ENCODE measurements around the gene BCL2L13. TPM values are rescaled to one million over a fixed set of nuclear protein-coding genes. Genes with fewer than 3 reads are reported as not detected.

Gene BCL2L13
- polyA plus RNA-seq, 1 experiment = 74.3 TPM

GRCh38 chr22:17774926-17775685 is 136.5 kb downstream of the BCL2L13 start:
- ChIA-PET POLR2A (no interaction called here), CTCF (interaction anchor here (4.4 kb wide), 1 partner anchor 11 kb away, joined by 23 read pairs; no protein-coding TSS in a partner anchor)
- H3K27me3 ChIP-seq (ENCODE audit: control insufficient read depth, insufficient read depth, low read length) = no peaks in the 10 kb centered on the region
- no peak for TF ChIP-seq CTCF (IDR thresholded peaks at IDR 0.05; ENCODE audit: insufficient read depth, low read depth, low read length)
- H3K4me3 ChIP-seq (ENCODE audit: low read depth, low read length) = peak overlapping the region; percentile 72; the same call in 1 of the 2 replicates
- peaks cover 2% of the 10 kb centered on the region for H3K36me3 ChIP-seq (ENCODE audit: control insufficient read depth, insufficient read depth, low read length)
- DNase-seq (ENCODE audit: low read depth) = no peak

DNA sequence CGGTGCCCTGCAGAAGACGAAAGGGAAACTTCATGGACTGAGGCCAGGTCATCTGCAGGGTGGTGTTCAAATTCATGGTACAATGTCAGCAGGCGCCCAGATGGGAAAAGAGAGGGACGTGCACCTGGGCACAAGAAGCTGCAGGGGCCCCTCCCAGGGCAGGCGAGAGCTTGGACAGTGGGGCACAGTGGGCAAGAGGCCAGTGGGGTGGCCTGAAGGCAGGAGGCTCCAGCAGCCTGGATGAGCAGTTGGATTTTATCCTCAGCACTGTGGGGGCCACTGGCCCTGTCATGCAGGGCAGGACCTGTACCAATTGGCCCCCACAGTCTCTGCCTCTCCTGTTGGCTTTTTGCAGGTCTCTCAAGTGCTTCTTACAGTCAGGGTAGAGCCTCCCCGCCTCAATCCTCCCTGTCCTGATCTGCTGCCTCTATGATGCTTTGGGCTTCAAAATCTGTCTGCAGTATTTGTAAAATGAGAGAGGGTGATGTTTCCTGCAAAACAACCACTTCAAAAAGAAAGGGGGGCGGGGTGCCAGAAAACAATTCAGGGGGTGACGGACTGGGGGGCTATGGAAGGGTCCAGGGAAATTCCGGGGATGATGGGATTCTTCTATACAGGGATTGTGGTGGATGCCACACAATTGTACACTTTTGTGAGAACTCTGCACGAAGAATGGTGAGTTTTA is 137.4 kb downstream of the BCL2L13 start:
- Histone ChIP-seq H3K27me3 (ENCODE audit: control insufficient read depth, insufficient read depth, low read length) (no peaks in the 10 kb centered on the region), H3K4me3 (ENCODE audit: low read depth, low read length) (no peak overlapping the region), H3K36me3 (ENCODE audit: control insufficient read depth, insufficient read depth, low read length) (peaks cover 2% of the 10 kb centered on the region)
- ChIA-PET POLR2A (no interaction called here), CTCF (no interaction called here)
- no peak for TF ChIP-seq CTCF (IDR thresholded peaks at IDR 0.05; ENCODE audit: insufficient read depth, low read depth, low read length)
- DNase-seq (ENCODE audit: low read depth) = no peak

- no peaks in the 10 kb centered on the region for H3K27me3 ChIP-seq (ENCODE audit: control insufficient read depth, insufficient read depth, low read length)
- POLR2A ChIA-PET = no interaction called here
- no peaks in the 10 kb centered on the region for H3K36me3 ChIP-seq (ENCODE audit: control insufficient read depth, insufficient read depth, low read length)
- H3K4me3 ChIP-seq (ENCODE audit: low read depth, low read length) = no peak overlapping the region
- no peak for TF ChIP-seq CTCF (IDR thresholded peaks at IDR 0.05; ENCODE audit: insufficient read depth, low read depth, low read length)
- CTCF ChIA-PET = no interaction called here
- no peak for DNase-seq (ENCODE audit: low read depth)
Observed at GRCh38 chr22:17777005-17777716, 138.6 kb downstream of the BCL2L13 start.

DNA sequence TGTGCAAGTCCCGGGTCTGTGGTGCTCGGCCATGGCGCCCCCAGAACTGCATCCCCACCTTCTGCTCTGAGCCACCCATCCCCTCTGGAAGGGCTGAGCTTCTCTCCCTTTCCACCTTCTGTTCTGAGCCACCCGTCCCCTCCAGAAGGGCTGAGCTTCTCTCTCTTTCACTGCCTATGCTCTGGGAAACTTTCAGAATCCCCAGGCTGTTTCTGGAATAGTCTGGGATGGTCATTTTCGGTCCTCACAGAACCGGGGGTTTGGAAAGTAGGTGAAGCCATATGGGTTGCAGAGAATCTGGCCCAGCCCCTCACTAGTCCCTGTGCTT is 139.1 kb downstream of the BCL2L13 start:
- DNase-seq (ENCODE audit: low read depth) = no peak
- no peak for TF ChIP-seq CTCF (IDR thresholded peaks at IDR 0.05; ENCODE audit: insufficient read depth, low read depth, low read length)
- Histone ChIP-seq H3K4me3 (ENCODE audit: low read depth, low read length) (no peak overlapping the region), H3K27me3 (ENCODE audit: control insufficient read depth, insufficient read depth, low read length) (no peaks in the 10 kb centered on the region), H3K36me3 (ENCODE audit: control insufficient read depth, insufficient read depth, low read length) (no peaks in the 10 kb centered on the region)
- CTCF ChIA-PET = no interaction called here
- POLR2A ChIA-PET = no interaction called here

GRCh38 chr22:17778412-17778976 is 139.9 kb downstream of the BCL2L13 start:
- H3K4me3 ChIP-seq (ENCODE audit: low read depth, low read length) = no peak overlapping the region
- no peaks in the 10 kb centered on the region for H3K36me3 ChIP-seq (ENCODE audit: control insufficient read depth, insufficient read depth, low read length)
- no peaks in the 10 kb centered on the region for H3K27me3 ChIP-seq (ENCODE audit: control insufficient read depth, insufficient read depth, low read length)
- DNase-seq (ENCODE audit: low read depth) = no peak
- ChIA-PET POLR2A (no interaction called here), CTCF (interaction anchor here (0.9 to 1.5 kb wide), 2 partner anchors 9 to 220 kb away, joined by 3 to 5 read pairs; no protein-coding TSS in a partner anchor)
- TF ChIP-seq CTCF (IDR thresholded peaks at IDR 0.05; ENCODE audit: insufficient read depth, low read depth, low read length) = no peak

Measured in BJ (cell line).